Measurements from ENCODE around the gene PLLP.
A peak's percentile ranks its signal among the peaks of the same experiment; 100 is the strongest.

PLLP gene

DNA sequence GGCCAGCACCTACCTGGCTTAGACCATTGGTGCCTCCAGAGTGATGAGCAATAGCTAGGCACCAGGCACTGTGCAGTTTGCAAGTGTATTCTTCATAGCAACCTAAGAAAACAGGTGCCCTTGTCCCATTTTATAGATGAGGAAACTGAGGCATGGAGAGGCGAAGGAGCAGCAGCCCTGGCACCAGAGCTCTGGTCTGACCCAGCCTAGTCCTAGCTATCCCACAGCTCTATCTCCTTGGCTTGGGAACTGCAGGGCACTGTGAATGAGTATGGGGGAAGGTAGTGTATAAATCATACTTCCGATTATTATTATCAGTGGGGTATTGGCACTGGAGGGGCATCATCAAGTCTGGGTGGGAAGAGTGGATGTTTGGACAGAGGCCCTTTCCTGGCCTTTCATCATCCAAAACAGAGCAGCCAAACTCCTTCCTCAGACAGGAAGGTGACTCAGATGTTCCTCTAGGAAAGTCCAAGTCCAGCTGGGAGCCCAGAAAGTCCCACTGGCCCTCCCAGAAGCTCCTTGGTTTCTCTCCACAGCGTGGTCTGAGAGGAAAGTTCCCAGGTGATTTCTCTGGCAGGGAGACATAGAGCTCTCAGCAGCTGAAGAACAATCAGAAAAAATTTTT, 32.0 kb upstream of the PLLP start:
- Histone ChIP-seq H3K4me2 (no peak overlapping the region), H3K27me3 (no peaks in the 10 kb centered on the region), H3K36me3 (no peaks in the 10 kb centered on the region), H3K4me1 (peaks cover 0 to 15% (median 12%) of the 10 kb centered on the region in 10 experiments; a peak in 14 of 20 replicates), H3K9me3 (replicated peaks in 1 of 11) (no peaks in the 10 kb centered on the region), H3K9ac (no peak overlapping the region), H3K27ac (no peak overlapping the region), H4K20me1 (no peaks in the 10 kb centered on the region), H3K4me3 (no peak overlapping the region)
- TF ChIP-seq Cebpa-rat (IDR thresholded peaks at IDR 0.05) = no peak

DNA sequence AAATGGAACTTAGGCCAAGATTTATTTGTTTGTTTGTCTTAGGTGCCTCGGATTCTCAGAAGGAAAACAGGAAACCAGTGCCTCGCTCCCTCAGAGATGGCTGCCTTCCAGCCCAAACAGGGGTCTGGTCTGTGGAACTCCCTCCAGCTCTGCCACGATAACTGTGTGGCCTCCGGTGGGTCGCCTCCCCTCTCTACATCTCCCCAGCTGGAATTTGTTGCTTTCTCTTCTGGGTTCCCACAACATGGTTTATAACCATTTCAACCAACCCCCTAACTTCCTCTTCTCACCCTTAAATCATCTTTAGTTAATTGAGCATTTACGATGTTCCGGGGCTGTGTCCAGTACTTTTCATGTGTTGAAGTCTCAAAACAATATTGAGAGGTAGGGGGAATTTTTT, 30.9 kb upstream of the PLLP start:
- no peak for TF ChIP-seq Cebpa-rat (IDR thresholded peaks at IDR 0.05)
- H3K27ac ChIP-seq = no peak overlapping the region
- no peak overlapping the region for H3K4me2 ChIP-seq
- H4K20me1 ChIP-seq = no peaks in the 10 kb centered on the region
- H3K4me3 ChIP-seq = no peak overlapping the region
- no peaks in the 10 kb centered on the region for H3K36me3 ChIP-seq
- H3K4me1 ChIP-seq = peaks cover 0 to 24% (median 17%) of the 10 kb centered on the region in 10 experiments; a peak in 14 of 20 replicates
- H3K27me3 ChIP-seq = no peaks in the 10 kb centered on the region
- H3K9ac ChIP-seq = no peak overlapping the region
- H3K9me3 ChIP-seq (replicated peaks in 1 of 11) = no peaks in the 10 kb centered on the region

DNA sequence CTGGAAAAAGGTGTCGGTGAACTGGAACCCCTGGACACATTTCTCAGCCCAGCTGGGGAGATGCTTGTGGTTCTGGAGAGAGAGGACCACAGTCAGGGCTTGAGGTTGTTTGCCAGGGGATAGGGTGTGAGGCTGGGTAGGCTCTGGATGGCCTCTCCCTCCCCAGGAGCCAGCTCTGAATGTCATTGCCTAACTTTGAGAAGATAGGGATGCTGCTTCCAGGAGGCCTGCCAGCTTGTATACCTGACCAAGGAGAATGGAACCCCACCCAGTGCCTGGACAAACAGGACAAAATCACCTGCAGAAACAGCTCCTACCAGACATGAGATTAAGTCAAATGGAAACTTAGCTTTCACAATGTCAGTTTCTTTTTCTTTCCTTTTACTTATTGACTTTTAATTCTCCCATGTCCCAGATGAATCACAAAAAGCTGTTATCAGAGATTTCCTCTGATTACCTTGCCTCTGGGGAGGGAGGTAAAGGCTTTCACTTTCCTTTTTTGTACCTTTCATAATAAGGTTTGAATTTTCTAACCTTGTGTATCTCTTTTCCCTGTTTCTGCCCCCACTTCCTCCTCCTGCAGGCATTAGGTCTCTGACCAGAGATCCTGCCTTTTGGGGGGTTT, 29.8 kb upstream of the PLLP start:
- Histone ChIP-seq H3K4me1 (peaks cover 0 to 29% (median 21%) of the 10 kb centered on the region in 10 experiments; a peak in 14 of 20 replicates), H3K4me2 (peak overlapping the region in 8 of 11 experiments; percentile 7 to 45 (median 30); a peak in 11 of 22 replicates)
- TF ChIP-seq Cebpa-rat (IDR thresholded peaks at IDR 0.05) = no peak

DNA sequence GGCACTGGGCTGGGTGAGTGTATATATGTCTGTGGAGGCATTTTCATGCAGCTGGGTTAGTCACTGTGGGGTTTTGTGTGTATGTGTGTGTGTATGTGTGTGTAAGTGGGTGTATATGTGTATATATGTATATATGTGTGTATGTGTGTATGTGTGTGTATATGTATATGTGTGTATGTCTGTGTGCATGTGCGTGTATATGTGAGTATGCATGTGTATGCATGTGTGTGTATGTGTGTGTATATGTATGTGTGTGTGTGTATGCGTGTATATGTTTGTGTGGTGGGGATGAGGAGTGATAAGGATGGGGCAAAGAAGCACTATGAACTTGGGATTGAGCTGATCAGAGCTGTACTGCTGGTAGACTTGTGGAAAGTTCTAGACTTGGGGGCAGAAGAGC, 29.0 kb upstream of the PLLP start:
- H3K9me3 ChIP-seq (replicated peaks in 1 of 11) = no peaks in the 10 kb centered on the region
- no peaks in the 10 kb centered on the region for H3K36me3 ChIP-seq
- H3K9ac ChIP-seq = no peak overlapping the region
- no peak overlapping the region for H3K27ac ChIP-seq
- no peak overlapping the region; a peak in 1 of 22 replicates for H3K4me2 ChIP-seq
- no peaks in the 10 kb centered on the region for H4K20me1 ChIP-seq
- no peak for TF ChIP-seq Cebpa-rat (IDR thresholded peaks at IDR 0.05)
- H3K4me1 ChIP-seq = peaks cover 0 to 29% (median 21%) of the 10 kb centered on the region in 10 experiments; a peak in 14 of 20 replicates
- H3K4me3 ChIP-seq = no peak overlapping the region
- no peaks in the 10 kb centered on the region for H3K27me3 ChIP-seq

More for the DNA sequence above, 29.8 kb upstream of the PLLP start:
- Histone ChIP-seq H4K20me1 (no peaks in the 10 kb centered on the region), H3K9ac (no peak overlapping the region), H3K36me3 (no peaks in the 10 kb centered on the region), H3K4me3 (no peak overlapping the region), H3K27me3 (no peaks in the 10 kb centered on the region), H3K27ac (no peak overlapping the region), H3K9me3 (replicated peaks in 1 of 11) (no peaks in the 10 kb centered on the region)

DNA sequence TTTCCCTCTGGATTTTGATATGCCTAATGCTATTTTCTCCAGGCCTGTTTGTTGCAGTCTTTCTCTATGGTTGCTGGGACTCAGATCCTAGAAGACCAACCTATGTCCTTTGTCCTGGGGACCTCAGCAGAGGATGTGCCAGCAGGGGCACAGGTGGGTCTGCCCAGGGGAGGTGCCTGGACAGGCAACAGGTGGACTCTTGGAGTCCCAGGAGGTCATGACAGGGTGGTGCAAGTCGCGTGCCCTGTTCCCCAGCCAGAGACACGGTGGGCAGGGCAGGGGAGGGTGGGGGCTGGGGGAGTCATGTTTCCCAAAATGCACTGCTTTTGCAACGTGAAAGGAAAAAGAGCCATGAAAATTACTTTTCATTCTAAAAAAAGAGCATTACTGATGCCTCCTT, 26.3 kb upstream of the PLLP start:
- no peak for TF ChIP-seq Cebpa-rat (IDR thresholded peaks at IDR 0.05)
- peak overlapping the region in 7 of 11 experiments; percentile 39 to 58 (median 48); a peak in 13 of 22 replicates for H3K4me2 ChIP-seq
- no peak overlapping the region for H3K4me3 ChIP-seq
- H3K27ac ChIP-seq = no peak overlapping the region
- H3K27me3 ChIP-seq = no peaks in the 10 kb centered on the region
- no peaks in the 10 kb centered on the region for H3K9me3 ChIP-seq (replicated peaks in 1 of 11)
- no peaks in the 10 kb centered on the region for H4K20me1 ChIP-seq
- no peaks in the 10 kb centered on the region for H3K36me3 ChIP-seq
- no peak overlapping the region for H3K9ac ChIP-seq
- H3K4me1 ChIP-seq = peaks cover 0 to 29% (median 21%) of the 10 kb centered on the region in 10 experiments; a peak in 14 of 20 replicates

DNA sequence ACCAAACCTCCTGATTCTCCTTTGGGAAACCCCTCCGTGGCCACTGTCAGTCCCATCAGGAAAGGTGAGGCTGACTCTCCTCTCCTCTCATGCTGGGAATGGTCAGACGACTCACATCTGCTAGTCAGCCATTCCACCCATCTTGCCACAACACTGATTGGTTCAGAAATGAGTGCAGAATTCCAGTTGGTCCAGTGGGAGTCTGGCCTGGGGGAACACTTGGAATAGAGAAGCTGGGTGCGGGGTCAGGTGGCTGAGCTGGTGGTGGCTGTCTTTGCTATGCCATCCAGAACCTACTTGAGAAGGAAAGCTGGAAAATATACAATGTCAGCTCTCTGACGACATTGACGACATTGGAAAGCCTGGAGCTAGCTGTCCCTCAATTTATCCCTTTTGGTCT, 23.6 kb upstream of the PLLP start:
- no peak overlapping the region for H3K27ac ChIP-seq
- H3K4me3 ChIP-seq = no peak overlapping the region
- H3K27me3 ChIP-seq = no peaks in the 10 kb centered on the region
- H3K4me1 ChIP-seq = peaks cover 11 to 22% (median 16%) of the 10 kb centered on the region in 10 experiments; a peak in 19 of 20 replicates
- H3K36me3 ChIP-seq = no peaks in the 10 kb centered on the region
- no peaks in the 10 kb centered on the region; a peak in 1 of 22 replicates for H4K20me1 ChIP-seq
- no peak overlapping the region for H3K4me2 ChIP-seq
- H3K9me3 ChIP-seq (replicated peaks in 1 of 11) = no peaks in the 10 kb centered on the region
- no peak for TF ChIP-seq Cebpa-rat (IDR thresholded peaks at IDR 0.05)
- no peak overlapping the region for H3K9ac ChIP-seq

DNA sequence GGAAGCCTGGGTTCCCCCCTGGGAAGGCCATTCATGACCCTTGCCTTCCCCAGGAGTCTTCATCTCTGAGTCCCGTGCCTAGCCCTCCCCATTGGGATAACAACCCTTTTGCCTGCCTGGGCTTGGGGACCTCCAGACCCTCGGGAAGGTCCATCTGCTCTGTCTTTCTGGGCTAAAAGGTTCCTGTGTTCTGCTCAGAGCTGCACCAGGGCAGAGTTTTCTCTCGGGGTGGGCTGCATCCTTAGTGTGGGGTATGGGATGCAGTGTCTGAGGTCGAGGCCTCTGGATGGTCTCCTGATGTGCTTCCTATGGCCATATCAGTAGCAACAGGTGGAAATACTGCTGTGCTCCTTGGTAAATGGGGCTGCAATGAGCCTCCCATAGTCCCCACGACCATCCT, 22.9 kb upstream of the PLLP start:
- TF ChIP-seq Cebpa-rat (IDR thresholded peaks at IDR 0.05) = no peak
- Histone ChIP-seq H3K4me3 (no peak overlapping the region), H3K36me3 (no peaks in the 10 kb centered on the region), H3K27me3 (no peaks in the 10 kb centered on the region), H3K9me3 (replicated peaks in 1 of 11) (no peaks in the 10 kb centered on the region), H3K27ac (no peak overlapping the region), H3K4me1 (peaks cover 11 to 22% (median 16%) of the 10 kb centered on the region in 10 experiments; a peak in 19 of 20 replicates), H4K20me1 (no peaks in the 10 kb centered on the region; a peak in 1 of 22 replicates), H3K4me2 (no peak overlapping the region), H3K9ac (no peak overlapping the region)

DNA sequence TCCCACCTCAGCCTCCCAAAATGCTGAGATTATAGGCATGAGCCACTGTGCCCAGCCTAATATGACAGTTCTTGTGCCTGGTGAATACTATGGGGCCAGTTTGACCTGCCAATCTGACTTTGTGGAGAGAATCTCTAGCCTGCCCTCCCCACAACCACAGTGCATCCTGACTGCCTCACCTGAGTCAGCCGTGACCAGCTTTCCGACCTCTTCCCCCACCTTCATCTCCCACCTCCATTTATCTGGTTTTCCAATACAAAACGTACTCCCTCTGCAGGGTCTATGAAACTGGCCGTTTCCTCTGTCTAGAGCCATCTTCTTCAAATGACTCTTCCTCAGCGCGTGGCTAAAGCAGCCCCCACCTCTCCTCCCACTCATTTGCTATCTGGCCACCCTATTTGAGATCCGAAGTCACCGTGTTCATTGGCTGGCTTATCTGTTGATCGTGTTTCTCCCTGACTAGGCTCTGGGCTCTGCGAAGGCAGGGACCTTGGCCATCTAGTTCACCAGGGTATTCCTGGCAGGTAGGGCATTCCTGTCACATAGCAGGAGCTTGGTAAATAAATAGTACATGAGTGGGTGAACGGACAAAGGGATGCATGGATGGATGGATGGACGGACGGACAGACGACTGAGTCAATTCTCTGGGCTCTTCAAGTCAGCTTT, 22.3 kb upstream of the PLLP start:
- H4K20me1 ChIP-seq = no peaks in the 10 kb centered on the region; a peak in 1 of 22 replicates
- no peak overlapping the region for H3K4me3 ChIP-seq
- H3K36me3 ChIP-seq = no peaks in the 10 kb centered on the region
- H3K27me3 ChIP-seq = no peaks in the 10 kb centered on the region
- H3K27ac ChIP-seq = no peak overlapping the region
- no peak for TF ChIP-seq Cebpa-rat (IDR thresholded peaks at IDR 0.05)
- H3K4me1 ChIP-seq = peaks cover 11 to 22% (median 16%) of the 10 kb centered on the region in 10 experiments; a peak in 19 of 20 replicates
- no peak overlapping the region for H3K9ac ChIP-seq
- H3K4me2 ChIP-seq = no peak overlapping the region
- H3K9me3 ChIP-seq (replicated peaks in 1 of 11) = no peaks in the 10 kb centered on the region

DNA sequence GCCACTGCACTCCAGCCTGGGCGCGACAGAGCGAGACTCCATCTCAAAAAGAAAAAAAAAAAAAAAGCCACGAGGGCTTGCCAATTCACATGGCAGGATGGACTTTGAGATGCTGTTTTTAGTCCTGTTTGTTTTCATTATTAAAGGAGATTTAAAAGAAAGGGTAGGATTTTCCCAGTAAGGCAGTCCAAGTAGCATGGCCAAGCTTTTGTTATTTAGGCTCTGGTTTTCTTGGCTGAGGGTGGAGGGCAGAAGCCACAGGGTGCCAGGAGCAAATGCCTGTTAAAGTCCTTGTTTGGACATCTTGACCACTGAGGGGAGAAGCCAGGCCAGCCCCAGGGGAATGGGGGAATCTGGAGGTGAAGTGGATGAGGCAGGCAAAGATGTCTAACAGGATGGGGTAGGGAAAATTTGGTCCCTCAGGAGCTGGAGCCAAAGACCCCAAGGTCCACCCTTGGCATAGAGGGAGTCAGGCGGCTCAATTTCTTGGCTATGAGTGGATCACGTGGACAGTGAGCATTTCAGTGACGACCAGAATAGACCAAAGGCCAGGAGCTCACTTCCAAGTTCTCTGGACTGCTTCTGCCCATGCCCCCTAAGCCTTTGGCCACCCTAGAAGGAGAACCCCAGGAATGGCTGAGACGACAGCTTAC, 20.8 kb upstream of the PLLP start:
- H3K27me3 ChIP-seq = no peaks in the 10 kb centered on the region
- peaks cover 8 to 18% (median 16%) of the 10 kb centered on the region in 10 experiments; a peak in 18 of 20 replicates for H3K4me1 ChIP-seq
- no peak overlapping the region for H3K27ac ChIP-seq
- no peak overlapping the region for H3K4me2 ChIP-seq
- H3K9me3 ChIP-seq (replicated peaks in 1 of 11) = no peaks in the 10 kb centered on the region
- no peak overlapping the region for H3K4me3 ChIP-seq
- no peak for TF ChIP-seq Cebpa-rat (IDR thresholded peaks at IDR 0.05)
- no peaks in the 10 kb centered on the region for H3K36me3 ChIP-seq
- no peaks in the 10 kb centered on the region; a peak in 1 of 22 replicates for H4K20me1 ChIP-seq
- H3K9ac ChIP-seq = no peak overlapping the region
